Neural progenitor cell (in vitro differentiated cells): ENCODE measurements around the gene AP1G1.
"Not testable (repeated sequence)": the region's sequence is repeated elsewhere in the genome, so short reads cannot be mapped to it uniquely, and the experiment has no call there.

Experiments
- CTCF ChIP-seq: fragments of 200-600 bp; sonication (generic); IDR thresholded peaks from 2 replicates; pipeline ENCODE4 v1.5.1; 2017; ENCODE audit warnings: antibody characterized with exemption, mild to moderate bottlenecking
- EZH2 ChIP-seq: fragments of 200-600 bp; sonication (generic); IDR thresholded peaks from 2 replicates; pipeline ENCODE4 v1.6.1; 2017; ENCODE audit warnings: antibody characterized with exemption, mild to moderate bottlenecking, moderate library complexity
- EZH2phosphoT487 ChIP-seq: fragments of 200-600 bp; sonication (generic); IDR thresholded peaks from 2 replicates; pipeline ENCODE4 v1.6.1; 2017; ENCODE audit warnings: antibody characterized with exemption

- not testable (repeated sequence) for TF ChIP-seq CTCF, EZH2phosphoT487, EZH2
Observed at GRCh38 chr16:71817155-71817500, 8.5 kb upstream of the AP1G1 start.
